ENCODE measurements around the gene ZMYM5.

- TF ChIP-seq CTCF (IDR thresholded peaks at IDR 0.05 in 2 of 3, conservative IDR thresholded peaks at IDR 0.05 in 1 of 3; ENCODE audit: insufficient read depth in 2 of 3, low read depth in 1 of 3, low read length in 3 of 3) (no peak), ZBTB1 (CRISPR knock-in tag; IDR thresholded peaks at IDR 0.05; ENCODE audit: borderline replicate concordance, low read depth) (no peak)
These were observed at the start of gene ZMYM5 for GRCh38 chr13:19863323-19864023.
